DOHH2 (cell line): ENCODE data around the gene C1orf185.

ENCODE experiments used
- CTCF ChIP-seq: fragments of 200-600 bp; sonication (generic); IDR thresholded peaks from one replicate; pipeline ENCODE4 v1.5.1; 2014; ENCODE audit warnings: antibody characterized with exemption, mild to moderate bottlenecking, low read depth, low read length; ENCODE audit not compliant: poor library complexity, severe bottlenecking
- EZH2phosphoT487 ChIP-seq: fragments of 200-600 bp; sonication (generic); IDR thresholded peaks from 2 replicates; pipeline ENCODE4 v1.6.1; 2017; ENCODE audit warnings: borderline replicate concordance, mild to moderate bottlenecking, antibody characterized with exemption, low read length, moderate library complexity, mixed read lengths

GRCh38 chr1:51120629-51121028 lies 18.6 kb downstream of the C1orf185 start:
- TF ChIP-seq CTCF (no peak), EZH2phosphoT487 (no peak)
